Progenitor cell of endocrine pancreas (in vitro differentiated cells): ENCODE results near the gene POLE. TPM values are rescaled to one million over a fixed set of nuclear protein-coding genes. Genes with fewer than 3 reads are reported as not detected.

ENCODE experiments used
- DNase-seq: peaks from one replicate; pipeline ENCODE4 v3.0.0; 2021; ENCODE audit warnings: low spot score; ENCODE audit not compliant: unreplicated experiment
- H3K27ac Mint-ChIP-seq: 2 replicates; pipeline ENCODE4 v1.8.0; 2021; ENCODE audit warnings: mild to moderate bottlenecking, moderate library complexity, mixed read lengths
- H3K27me3 Mint-ChIP-seq: 2 replicates; pipeline ENCODE4 v1.8.0; 2021; ENCODE audit warnings: mixed read lengths
- H3K36me3 Mint-ChIP-seq: 2 replicates; pipeline ENCODE4 v1.8.0; 2022; ENCODE audit warnings: mixed read lengths; ENCODE audit not compliant: insufficient read depth
- H3K4me1 Mint-ChIP-seq: 2 replicates; pipeline ENCODE4 v1.8.0; 2021; ENCODE audit warnings: low read depth, mixed read lengths
- H3K4me3 Mint-ChIP-seq: 2 replicates; pipeline ENCODE4 v1.8.0; 2021; ENCODE audit warnings: low read depth, mild to moderate bottlenecking, moderate library complexity, mixed read lengths
- H3K9me3 Mint-ChIP-seq: 2 replicates; pipeline ENCODE4 v1.8.0; 2021; ENCODE audit warnings: low read depth, mixed read lengths
- total RNA-seq: library from RNA; stranded (reverse); gene quantifications from 2 replicates; pipeline ENCODE4 v1.2.1, GENCODE V29; 2021
- TF ChIP-seq, protein P1 (sequence below): fragments of 200-600 bp; sonication (generic); IDR thresholded peaks from one replicate; pipeline ENCODE4 v1.5.0; 2021; ENCODE audit warnings: antibody characterized with exemption, mild to moderate bottlenecking; ENCODE audit not compliant: unreplicated experiment

The POLE gene
- total RNA-seq, 1 donor from 2014 or later = 121 TPM

DNA sequence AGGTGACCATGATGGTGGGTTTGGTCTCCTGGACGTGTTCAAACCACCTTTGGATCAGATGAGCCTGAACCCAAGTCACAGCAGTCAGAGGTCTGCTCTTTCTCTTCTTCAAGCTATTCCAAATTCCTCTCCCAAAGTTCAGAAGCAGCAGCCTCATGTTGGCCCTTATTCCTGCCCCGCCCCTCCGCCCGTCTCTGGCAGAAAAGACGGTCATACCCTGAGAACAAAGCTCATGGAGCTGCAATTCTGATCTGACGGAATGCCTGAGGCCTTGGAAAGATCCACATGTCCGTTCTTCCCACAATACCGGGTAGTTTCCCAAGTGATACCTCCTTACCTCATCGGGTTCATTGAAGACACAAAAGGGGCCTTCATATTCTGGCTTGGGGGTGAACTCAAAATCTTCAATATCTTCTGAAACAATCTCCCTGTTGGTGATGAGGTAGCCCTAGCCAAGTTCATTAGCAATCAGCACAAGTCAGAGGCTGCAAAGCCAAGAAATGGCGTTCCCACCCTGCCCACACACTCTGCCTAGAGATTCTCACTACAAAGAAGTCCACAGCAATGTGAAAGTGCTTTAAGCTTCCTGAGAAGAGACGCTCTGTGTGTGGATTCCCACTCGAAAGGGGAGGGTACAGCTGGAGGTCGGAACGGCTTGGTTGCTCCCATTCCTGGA lies 11.2 kb downstream of the POLE start:
- TF ChIP-seq, protein P1, sequence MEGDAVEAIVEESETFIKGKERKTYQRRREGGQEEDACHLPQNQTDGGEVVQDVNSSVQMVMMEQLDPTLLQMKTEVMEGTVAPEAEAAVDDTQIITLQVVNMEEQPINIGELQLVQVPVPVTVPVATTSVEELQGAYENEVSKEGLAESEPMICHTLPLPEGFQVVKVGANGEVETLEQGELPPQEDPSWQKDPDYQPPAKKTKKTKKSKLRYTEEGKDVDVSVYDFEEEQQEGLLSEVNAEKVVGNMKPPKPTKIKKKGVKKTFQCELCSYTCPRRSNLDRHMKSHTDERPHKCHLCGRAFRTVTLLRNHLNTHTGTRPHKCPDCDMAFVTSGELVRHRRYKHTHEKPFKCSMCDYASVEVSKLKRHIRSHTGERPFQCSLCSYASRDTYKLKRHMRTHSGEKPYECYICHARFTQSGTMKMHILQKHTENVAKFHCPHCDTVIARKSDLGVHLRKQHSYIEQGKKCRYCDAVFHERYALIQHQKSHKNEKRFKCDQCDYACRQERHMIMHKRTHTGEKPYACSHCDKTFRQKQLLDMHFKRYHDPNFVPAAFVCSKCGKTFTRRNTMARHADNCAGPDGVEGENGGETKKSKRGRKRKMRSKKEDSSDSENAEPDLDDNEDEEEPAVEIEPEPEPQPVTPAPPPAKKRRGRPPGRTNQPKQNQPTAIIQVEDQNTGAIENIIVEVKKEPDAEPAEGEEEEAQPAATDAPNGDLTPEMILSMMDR = no peak
- no peaks in the 10 kb centered on the region for H3K27me3 Mint-ChIP-seq
- DNase-seq = no peak
- no peaks in the 10 kb centered on the region for H3K4me1 Mint-ChIP-seq
- H3K36me3 Mint-ChIP-seq = peaks cover 21% of the 10 kb centered on the region
- no peaks in the 10 kb centered on the region for H3K9me3 Mint-ChIP-seq
- H3K4me3 Mint-ChIP-seq = no peak overlapping the region
- no peak overlapping the region for H3K27ac Mint-ChIP-seq

DNA sequence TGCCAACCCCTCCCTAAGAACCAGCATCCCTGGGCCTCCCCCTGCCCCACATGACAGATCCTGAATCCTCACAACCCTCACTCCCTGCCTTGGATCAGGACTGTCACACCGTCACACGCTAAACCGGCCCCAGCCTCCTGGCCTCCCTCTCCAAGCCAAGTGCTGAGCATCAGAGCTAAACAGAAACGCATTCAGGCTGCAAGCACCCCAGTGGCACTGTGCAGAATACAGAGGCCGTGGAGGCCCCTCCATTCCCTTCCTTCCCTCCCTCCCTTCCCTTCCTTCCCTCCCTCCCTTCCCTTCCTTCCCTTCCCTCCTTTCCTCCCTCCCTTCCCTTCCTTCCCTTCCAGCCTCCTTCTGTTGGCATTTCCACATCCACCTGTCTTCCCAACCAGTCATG lies 12.6 kb downstream of the POLE start:
- no peak for DNase-seq
- no peak overlapping the region for H3K4me3 Mint-ChIP-seq
- H3K27ac Mint-ChIP-seq = no peak overlapping the region
- no peaks in the 10 kb centered on the region for H3K27me3 Mint-ChIP-seq
- H3K4me1 Mint-ChIP-seq = no peaks in the 10 kb centered on the region
- TF ChIP-seq, protein P1 = no peak
- no peaks in the 10 kb centered on the region for H3K9me3 Mint-ChIP-seq
- peaks cover 22% of the 10 kb centered on the region for H3K36me3 Mint-ChIP-seq

DNA sequence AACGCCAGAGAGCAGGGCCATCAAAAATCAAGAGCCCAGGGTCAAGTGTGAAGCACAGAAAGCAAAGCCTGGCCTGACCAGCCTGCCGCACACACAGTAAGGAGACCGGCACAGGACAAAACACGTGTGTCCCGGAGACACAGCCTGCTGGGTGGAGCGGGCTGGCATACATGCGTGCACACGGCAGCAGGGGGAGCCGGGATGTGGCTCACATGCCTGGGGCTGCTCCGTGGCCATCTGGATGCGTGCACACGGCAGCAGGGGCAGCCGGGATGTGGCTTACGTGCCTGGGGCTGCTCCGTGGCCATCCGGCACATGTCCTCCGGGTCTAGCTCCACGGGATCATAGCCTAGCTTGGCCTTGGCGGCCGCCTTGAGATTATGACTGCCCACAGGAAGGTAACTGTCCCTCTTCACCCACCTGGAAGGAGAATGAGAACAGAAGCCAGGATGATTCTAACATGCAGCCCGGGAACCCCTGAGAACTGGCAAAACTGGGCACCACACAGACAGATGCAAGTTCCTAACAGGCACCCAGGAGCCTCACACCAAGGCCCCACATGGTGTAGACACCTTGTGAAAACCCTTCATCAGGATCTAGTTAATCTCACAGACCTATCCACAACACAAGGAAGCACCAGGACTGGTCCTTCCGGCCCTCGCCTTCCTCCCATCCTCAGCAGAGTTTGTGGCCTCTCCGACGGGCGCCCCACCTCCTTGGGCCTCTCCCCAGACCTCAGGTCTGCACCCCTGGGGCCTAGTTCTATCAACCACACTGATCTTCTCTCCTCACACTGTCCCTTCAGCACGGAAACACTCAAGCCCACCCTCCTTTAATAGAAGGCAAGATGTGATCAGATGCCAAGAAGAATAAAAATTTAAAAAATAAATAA lies 13.6 kb downstream of the POLE start:
- TF ChIP-seq, protein P1 = no peak
- no peak overlapping the region for H3K27ac Mint-ChIP-seq
- H3K4me1 Mint-ChIP-seq = no peaks in the 10 kb centered on the region
- H3K36me3 Mint-ChIP-seq = peaks cover 25% of the 10 kb centered on the region
- H3K4me3 Mint-ChIP-seq = no peak overlapping the region
- H3K27me3 Mint-ChIP-seq = no peaks in the 10 kb centered on the region
- DNase-seq = no peak
- H3K9me3 Mint-ChIP-seq = no peaks in the 10 kb centered on the region

DNA sequence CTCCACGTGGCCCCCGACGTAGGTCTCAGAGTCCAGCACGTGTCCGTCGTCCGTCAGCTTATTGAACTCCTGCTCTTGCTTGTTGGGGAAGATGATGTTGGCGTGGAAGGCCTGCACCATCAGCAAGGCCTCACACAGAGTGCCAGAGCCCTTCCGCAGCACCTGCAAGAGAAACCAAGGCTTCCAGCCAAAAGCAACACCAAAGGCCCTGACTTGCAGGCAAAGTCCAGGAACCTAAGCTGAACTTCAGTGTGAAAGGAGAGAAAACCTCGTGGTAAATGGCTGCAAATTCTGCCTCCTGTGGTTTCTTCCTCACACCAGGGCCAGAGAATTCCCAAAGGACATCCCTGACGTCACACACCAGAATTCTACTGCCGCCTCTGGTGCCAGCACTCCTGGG lies 14.5 kb downstream of the POLE start:
- Mint-ChIP-seq H3K36me3 (peaks cover 25% of the 10 kb centered on the region), H3K27ac (no peak overlapping the region), H3K4me1 (no peaks in the 10 kb centered on the region), H3K27me3 (no peaks in the 10 kb centered on the region), H3K9me3 (no peaks in the 10 kb centered on the region), H3K4me3 (no peak overlapping the region)
- DNase-seq = no peak
- TF ChIP-seq, protein P1 = no peak

DNA sequence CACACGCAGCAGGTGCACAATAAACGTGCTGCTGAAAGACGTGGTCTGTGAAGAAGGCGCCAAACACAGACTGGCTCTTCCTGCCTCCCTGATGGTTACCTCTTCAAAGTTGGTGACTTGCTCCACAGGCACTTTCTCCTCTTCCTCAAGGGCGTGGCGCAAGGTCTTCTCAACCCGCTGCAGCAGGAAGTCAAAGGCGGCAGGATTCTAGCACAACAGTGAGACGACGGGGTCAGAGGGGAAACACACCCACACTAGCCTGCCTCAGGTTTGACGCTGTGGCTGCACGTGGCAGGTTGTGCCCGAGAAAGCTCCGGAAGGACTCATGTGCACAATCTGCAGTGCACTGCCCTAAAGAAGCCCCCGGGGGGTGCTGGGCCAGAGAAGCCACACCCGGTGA lies 15.0 kb downstream of the POLE start:
- no peak for DNase-seq
- Mint-ChIP-seq H3K27ac (no peak overlapping the region), H3K36me3 (peaks cover 26% of the 10 kb centered on the region), H3K9me3 (no peaks in the 10 kb centered on the region), H3K27me3 (no peaks in the 10 kb centered on the region), H3K4me3 (no peak overlapping the region), H3K4me1 (no peaks in the 10 kb centered on the region)
- TF ChIP-seq, protein P1 = no peak
